KMS-11 (cell line): ENCODE data around the gene CRACDL.

Source experiments
- H2AFZ ChIP-seq: fragments of 200-600 bp; sonication (generic); 2 replicates; pipeline ENCODE4 v1.6.1; 2016; ENCODE audit warnings: antibody characterized with exemption, mixed run types, low read depth
- H3K27ac ChIP-seq: fragments of 200-600 bp; sonication (generic); 2 replicates; pipeline ENCODE4 v1.6.1; 2016; ENCODE audit warnings: mild to moderate bottlenecking, mixed run types
- H3K27me3 ChIP-seq: fragments of 200-600 bp; sonication (generic); 2 replicates; pipeline ENCODE4 v1.6.1; 2017; ENCODE audit warnings: mild to moderate bottlenecking, low read depth, mixed run types, moderate library complexity; ENCODE audit not compliant: insufficient read depth
- H3K36me3 ChIP-seq: fragments of 200-600 bp; sonication (generic); 2 replicates; pipeline ENCODE4 v1.6.1; 2017; ENCODE audit warnings: mild to moderate bottlenecking, mixed run types; ENCODE audit not compliant: insufficient read depth
- H3K4me1 ChIP-seq: fragments of 200-600 bp; sonication (generic); 2 replicates; pipeline ENCODE4 v1.6.1; 2016; ENCODE audit warnings: mild to moderate bottlenecking, low read depth, mixed run types; ENCODE audit not compliant: poor library complexity, severe bottlenecking
- H3K4me2 ChIP-seq: fragments of 200-600 bp; sonication (generic); 2 replicates; pipeline ENCODE4 v1.7.0; 2016; ENCODE audit warnings: mild to moderate bottlenecking, mixed run types
- H3K4me3 ChIP-seq: fragments of 200-600 bp; sonication (generic); IDR thresholded peaks from 2 replicates; pipeline ENCODE4 v1.6.1; 2017; ENCODE audit warnings: low read depth, low read length, mixed read lengths; ENCODE audit not compliant: insufficient read depth
- H3K79me2 ChIP-seq: fragments of 200-600 bp; sonication (generic); 2 replicates; pipeline ENCODE4 v1.6.1; 2016; ENCODE audit warnings: low read depth, mixed run types; ENCODE audit not compliant: insufficient read depth
- H3K9ac ChIP-seq: fragments of 200-600 bp; sonication (generic); 2 replicates; pipeline ENCODE4 v1.6.1; 2016; ENCODE audit warnings: mild to moderate bottlenecking, mixed run types
- H4K20me1 ChIP-seq: fragments of 200-600 bp; sonication (generic); 2 replicates; pipeline ENCODE4 v1.6.1; 2016; ENCODE audit warnings: mild to moderate bottlenecking, mixed run types; ENCODE audit not compliant: insufficient read depth
- TF ChIP-seq, protein P1 (sequence below): fragments of 200-600 bp; sonication (generic); conservative IDR thresholded peaks from 2 replicates; pipeline ENCODE4 v1.6.1; 2017; ENCODE audit warnings: low read depth, mild to moderate bottlenecking, antibody characterized with exemption, low read length, moderate library complexity, mixed read lengths

The CRACDL gene

GRCh38 chr2:98809116-98809515, 126.9 kb downstream of the CRACDL start:
- no peak overlapping the region for H2AFZ ChIP-seq
- TF ChIP-seq, protein P1, sequence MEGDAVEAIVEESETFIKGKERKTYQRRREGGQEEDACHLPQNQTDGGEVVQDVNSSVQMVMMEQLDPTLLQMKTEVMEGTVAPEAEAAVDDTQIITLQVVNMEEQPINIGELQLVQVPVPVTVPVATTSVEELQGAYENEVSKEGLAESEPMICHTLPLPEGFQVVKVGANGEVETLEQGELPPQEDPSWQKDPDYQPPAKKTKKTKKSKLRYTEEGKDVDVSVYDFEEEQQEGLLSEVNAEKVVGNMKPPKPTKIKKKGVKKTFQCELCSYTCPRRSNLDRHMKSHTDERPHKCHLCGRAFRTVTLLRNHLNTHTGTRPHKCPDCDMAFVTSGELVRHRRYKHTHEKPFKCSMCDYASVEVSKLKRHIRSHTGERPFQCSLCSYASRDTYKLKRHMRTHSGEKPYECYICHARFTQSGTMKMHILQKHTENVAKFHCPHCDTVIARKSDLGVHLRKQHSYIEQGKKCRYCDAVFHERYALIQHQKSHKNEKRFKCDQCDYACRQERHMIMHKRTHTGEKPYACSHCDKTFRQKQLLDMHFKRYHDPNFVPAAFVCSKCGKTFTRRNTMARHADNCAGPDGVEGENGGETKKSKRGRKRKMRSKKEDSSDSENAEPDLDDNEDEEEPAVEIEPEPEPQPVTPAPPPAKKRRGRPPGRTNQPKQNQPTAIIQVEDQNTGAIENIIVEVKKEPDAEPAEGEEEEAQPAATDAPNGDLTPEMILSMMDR = no peak
- H3K79me2 ChIP-seq = no peaks in the 10 kb centered on the region
- no peaks in the 10 kb centered on the region for H3K4me1 ChIP-seq
- H4K20me1 ChIP-seq = no peaks in the 10 kb centered on the region
- H3K4me3 ChIP-seq = no peak overlapping the region
- no peaks in the 10 kb centered on the region for H3K27me3 ChIP-seq
- H3K4me2 ChIP-seq = no peak overlapping the region
- H3K27ac ChIP-seq = no peak overlapping the region
- no peak overlapping the region for H3K9ac ChIP-seq
- H3K36me3 ChIP-seq = no peaks in the 10 kb centered on the region

GRCh38 chr2:98808546-98808945, 127.5 kb downstream of the CRACDL start:
- no peaks in the 10 kb centered on the region for H3K36me3 ChIP-seq
- TF ChIP-seq, protein P1 = no peak
- no peak overlapping the region for H3K27ac ChIP-seq
- no peaks in the 10 kb centered on the region for H4K20me1 ChIP-seq
- H3K9ac ChIP-seq = no peak overlapping the region
- no peaks in the 10 kb centered on the region for H3K27me3 ChIP-seq
- H3K79me2 ChIP-seq = no peaks in the 10 kb centered on the region
- no peak overlapping the region for H3K4me2 ChIP-seq
- H3K4me1 ChIP-seq = no peaks in the 10 kb centered on the region
- H3K4me3 ChIP-seq = no peak overlapping the region
- H2AFZ ChIP-seq = no peak overlapping the region

GRCh38 chr2:98807929-98808328, 128.1 kb downstream of the CRACDL start:
- H3K4me2 ChIP-seq = no peak overlapping the region
- TF ChIP-seq, protein P1 = no peak
- H3K27ac ChIP-seq = no peak overlapping the region
- H2AFZ ChIP-seq = no peak overlapping the region
- no peak overlapping the region for H3K9ac ChIP-seq
- H3K79me2 ChIP-seq = no peaks in the 10 kb centered on the region
- no peaks in the 10 kb centered on the region for H3K36me3 ChIP-seq
- H3K27me3 ChIP-seq = no peaks in the 10 kb centered on the region
- no peaks in the 10 kb centered on the region for H4K20me1 ChIP-seq
- H3K4me3 ChIP-seq = no peak overlapping the region
- no peaks in the 10 kb centered on the region for H3K4me1 ChIP-seq

DNA sequence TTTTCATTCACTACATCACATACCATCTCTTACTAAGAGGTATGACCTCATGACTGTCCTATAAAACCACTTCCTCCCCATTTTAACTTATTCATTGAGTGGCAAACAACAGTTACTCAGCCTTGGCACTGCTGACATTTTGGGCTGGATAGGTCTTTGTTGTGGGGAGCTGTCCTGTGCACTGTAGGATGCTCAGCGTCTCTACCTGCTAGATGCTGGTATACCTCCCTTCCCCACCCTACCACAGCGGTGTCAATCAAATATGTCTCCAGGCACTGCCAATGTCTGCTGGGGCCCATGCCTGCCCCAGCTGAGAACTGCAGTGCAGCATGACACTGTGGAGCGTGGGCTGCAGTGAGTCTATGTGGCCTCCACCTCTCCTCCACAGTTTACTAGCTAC, 128.8 kb downstream of the CRACDL start:
- no peaks in the 10 kb centered on the region for H3K27me3 ChIP-seq
- no peaks in the 10 kb centered on the region for H3K36me3 ChIP-seq
- TF ChIP-seq, protein P1 = no peak
- H3K4me3 ChIP-seq = no peak overlapping the region
- no peak overlapping the region for H3K9ac ChIP-seq
- no peak overlapping the region for H3K27ac ChIP-seq
- no peaks in the 10 kb centered on the region for H4K20me1 ChIP-seq
- H3K4me1 ChIP-seq = no peaks in the 10 kb centered on the region
- H3K4me2 ChIP-seq = no peak overlapping the region
- H3K79me2 ChIP-seq = no peaks in the 10 kb centered on the region
- H2AFZ ChIP-seq = no peak overlapping the region
